Effector CD4-positive, alpha-beta T cell (primary cell): ENCODE results near the gene TF.
"Not testable (repeated sequence)": the region's sequence is repeated elsewhere in the genome, so short reads cannot be mapped to it uniquely, and the experiment has no call there.

Experiments used
- DNase-seq: peaks from one replicate; pipeline ENCODE4 v3.0.0-alpha.2; 2020
- total RNA-seq: gene quantifications from one replicate; lab custom pipeline; 2026; lab: John Stamatoyannopoulos, UW

The TF gene
- 1.3 reads per million for total RNA-seq

GRCh38 chr3:133745981-133746711 is at the start of gene TF:
TF (plus strand) TSS chr3:133746393; CDS start chr3:133746441, 48 bp downstream.
- DNase-seq = no peak

- no peak for DNase-seq
These were observed 48.2 kb upstream of the TF start for GRCh38 chr3:133697960-133698359.

- DNase-seq = no peak
These were observed 46.7 kb upstream of the TF start for GRCh38 chr3:133699467-133699866.

- no peak for DNase-seq
These were observed 46.3 kb upstream of the TF start for GRCh38 chr3:133699903-133700302.

- DNase-seq = no peak
These were observed 45.8 kb upstream of the TF start for GRCh38 chr3:133700351-133700750.

- no peak for DNase-seq
These were observed 44.5 kb upstream of the TF start for GRCh38 chr3:133701435-133702358.

- DNase-seq = no peak
These were observed 42.3 kb upstream of the TF start for GRCh38 chr3:133703915-133704314.

GRCh38 chr3:133706033-133706432 is 40.2 kb upstream of the TF start:
- no peak for DNase-seq

- no peak for DNase-seq
These were observed 36.9 kb upstream of the TF start for GRCh38 chr3:133709139-133709750.

- no peak for DNase-seq
These were observed 35.2 kb upstream of the TF start for GRCh38 chr3:133711013-133711412.

- DNase-seq = no peak
These were observed 34.2 kb upstream of the TF start for GRCh38 chr3:133712017-133712416.

GRCh38 chr3:133713347-133713746 is 32.8 kb upstream of the TF start:
- DNase-seq = no peak

GRCh38 chr3:133717424-133717823 is 28.8 kb upstream of the TF start:
- DNase-seq = no peak

GRCh38 chr3:133722935-133723334 is 23.3 kb upstream of the TF start:
- DNase-seq = no peak

GRCh38 chr3:133730993-133731392 is 15.2 kb upstream of the TF start:
- DNase-seq = no peak

GRCh38 chr3:133732231-133732630 is 14.0 kb upstream of the TF start:
- DNase-seq = not testable (repeated sequence)

- no peak for DNase-seq
These were observed 13.0 kb upstream of the TF start for GRCh38 chr3:133733226-133733625.

GRCh38 chr3:133734305-133734704 is 11.9 kb upstream of the TF start:
- no peak for DNase-seq

GRCh38 chr3:133742351-133743091 is 3.7 kb upstream of the TF start:
- no peak for DNase-seq

GRCh38 chr3:133744241-133744640 is 2.0 kb upstream of the TF start:
- DNase-seq = no peak

GRCh38 chr3:133745108-133745507 is 1.1 kb upstream of the TF start:
- DNase-seq = no peak

- no peak for DNase-seq
These were observed 496 bp downstream of the TF start for GRCh38 chr3:133746712-133747066.

GRCh38 chr3:133747373-133747772 is 1.2 kb downstream of the TF start:
- no peak for DNase-seq
